GM23338 (cell line): Measurements from ENCODE around the gene NDP. TPM values are rescaled to one million over a fixed set of nuclear protein-coding genes. Genes with fewer than 3 reads are reported as not detected.
"Not testable (repeated sequence)": the region's sequence is repeated elsewhere in the genome, so short reads cannot be mapped to it uniquely, and the experiment has no call there.

Experiments
- ATAC-seq: fragments of 200-7000 bp; cut with Tn5 transposase; 3 replicates; pipeline ENCODE4 v1.9.1; 2020
- DNase-seq: peaks from one replicate; pipeline ENCODE4 v3.0.0-alpha.2; 2015; ENCODE audit warnings: low spot score
- H2AFZ ChIP-seq: fragments of 200-600 bp; sonication (generic); 2 replicates; pipeline ENCODE4 v1.8.0; 2016; ENCODE audit warnings: antibody characterized with exemption, mild to moderate bottlenecking, moderate library complexity
- H3F3A ChIP-seq: fragments of 200-600 bp; sonication (generic); replicated peaks from 2 replicates; pipeline ENCODE4 v1.8.0; 2017; ENCODE audit warnings: antibody characterized with exemption, mixed run types, low read depth
- H3K27ac ChIP-seq: fragments of 200-600 bp; sonication (generic); 2 replicates; pipeline ENCODE4 v1.6.1; 2016; ENCODE audit warnings: low read depth
- H3K27me3 ChIP-seq: fragments of 200-600 bp; sonication (generic); 2 replicates; pipeline ENCODE4 v1.8.0; 2016; ENCODE audit warnings: mild to moderate bottlenecking, mixed run types, moderate library complexity; ENCODE audit not compliant: insufficient read depth
- H3K36me3 ChIP-seq: fragments of 200-600 bp; sonication (generic); 2 replicates; pipeline ENCODE4 v1.8.0; 2016; ENCODE audit warnings: mild to moderate bottlenecking; ENCODE audit not compliant: insufficient read depth
- H3K4me1 ChIP-seq: fragments of 200-600 bp; sonication (generic); 2 replicates; pipeline ENCODE4 v1.8.0; 2016; ENCODE audit warnings: mild to moderate bottlenecking, moderate library complexity; ENCODE audit not compliant: insufficient read depth
- H3K4me2 ChIP-seq: fragments of 200-600 bp; sonication (generic); 2 replicates; pipeline ENCODE4 v1.7.1; 2017; ENCODE audit warnings: mixed run types
- H3K4me3 ChIP-seq: fragments of 200-600 bp; sonication (generic); 2 replicates; pipeline ENCODE4 v1.6.1; 2016; ENCODE audit warnings: mixed run types
- H3K79me2 ChIP-seq: fragments of 200-600 bp; sonication (generic); replicated peaks from 2 replicates; pipeline ENCODE4 v1.8.0; 2017; ENCODE audit warnings: mild to moderate bottlenecking; ENCODE audit not compliant: insufficient read depth
- H3K9me2 ChIP-seq: fragments of 200-600 bp; sonication (generic); 2 replicates; pipeline ENCODE4 v1.8.0; 2017; ENCODE audit not compliant: insufficient read depth
- H4K20me1 ChIP-seq: fragments of 200-600 bp; sonication (generic); replicated peaks from 2 replicates; pipeline ENCODE4 v1.8.0; 2017; ENCODE audit warnings: mild to moderate bottlenecking; ENCODE audit not compliant: insufficient read depth
- H3K27ac Mint-ChIP-seq: 2 replicates; pipeline ENCODE4 v1.8.0; 2020; ENCODE audit warnings: inconsistent platforms, mild to moderate bottlenecking, moderate library complexity, mixed read lengths
- H3K27me3 Mint-ChIP-seq: 3 replicates; pipeline ENCODE4 v1.8.0; 2022; ENCODE audit warnings: low read depth, mild to moderate bottlenecking, moderate library complexity, mixed read lengths, inconsistent platforms; ENCODE audit not compliant: insufficient read depth, poor library complexity
- H3K36me3 Mint-ChIP-seq: 3 replicates; pipeline ENCODE4 v1.8.0; 2021; ENCODE audit warnings: low read depth, mild to moderate bottlenecking, inconsistent platforms, moderate library complexity, mixed read lengths
- H3K4me1 Mint-ChIP-seq: 3 replicates; pipeline ENCODE4 v1.8.0; 2020; ENCODE audit warnings: mild to moderate bottlenecking, inconsistent platforms, mixed read lengths
- H3K4me3 Mint-ChIP-seq: 3 replicates; pipeline ENCODE4 v1.8.0; 2021; ENCODE audit warnings: moderate library complexity, mild to moderate bottlenecking, inconsistent platforms, mixed read lengths
- H3K9me3 Mint-ChIP-seq: 3 replicates; pipeline ENCODE4 v1.8.0; 2020; ENCODE audit warnings: moderate library complexity, mild to moderate bottlenecking, inconsistent platforms, mixed read lengths
- CTCF ChIP-seq, 2 experiments: fragments of 200-600 bp in 1 of 2; sonication (generic) in 1 of 2; conservative IDR thresholded peaks; 2 replicates each; pipeline versions ENCODE4 v1.5.1 to v1.6.1; 2016 to 2017; ENCODE audit warnings: antibody characterized with exemption in 2 of 2, low read depth in 2 of 2, mild to moderate bottlenecking in 2 of 2, moderate library complexity in 1 of 2
- EZH2 ChIP-seq: fragments of 200-600 bp; sonication (generic); IDR thresholded peaks from one replicate; pipeline ENCODE4 v1.8.0; 2017; ENCODE audit warnings: antibody characterized with exemption, mild to moderate bottlenecking, low read depth; ENCODE audit not compliant: unreplicated experiment
- polyA plus RNA-seq: library from polyadenylated mRNA; unstranded; fragments of >200 nt; fragmentation: Nextera tagmentation; extraction: Ambion mirVana; gene quantifications from 2 replicates; pipeline ENCODE4 v1.2.1, GENCODE V29; 2016
- total RNA-seq: library from RNA; depleted of rRNA; stranded (reverse); fragments of >200 nt; shearing (Covaris generic); gene quantifications from 2 replicates; pipeline ENCODE4 v1.2.3, GENCODE V29; 2014
- TF ChIP-seq, protein P1 (sequence below): fragments of 250-450 bp; sonication (Bioruptor Pico); IDR thresholded peaks from 2 replicates; pipeline ENCODE4 v1.5.0; 2020; ENCODE audit warnings: mild to moderate bottlenecking, moderate library complexity

NDP gene
- total and polyA plus RNA-seq, 2 experiments from 2014 or later: 0.14 TPM; not detected in 1

GRCh38 chrX:43940816-43941474 lies 32.2 kb downstream of the NDP start:
- Histone ChIP-seq H3K27me3 (no peaks in the 10 kb centered on the region), H3K4me3 (no peak overlapping the region), H4K20me1 (no peaks in the 10 kb centered on the region), H3F3A (no peaks in the 10 kb centered on the region), H3K9me2 (no peaks in the 10 kb centered on the region), H3K4me1 (peaks cover 6% of the 10 kb centered on the region; the same call in 1 of the 2 replicates), H3K27ac (no peak overlapping the region), H2AFZ (0 out of 2 replicates have a peak overlapping the region, but pooled peaks have one; percentile 32), H3K36me3 (no peaks in the 10 kb centered on the region), H3K79me2 (no peaks in the 10 kb centered on the region), H3K4me2 (no peak overlapping the region)
- ATAC-seq: peak; percentile 25; the same call in 2 of the 3 replicates
- peak; percentile 20 for DNase-seq
- no peaks in the 10 kb centered on the region for H3K27me3 Mint-ChIP-seq
- H3K36me3 Mint-ChIP-seq: no peaks in the 10 kb centered on the region
- no peak overlapping the region for H3K4me3 Mint-ChIP-seq
- no peaks in the 10 kb centered on the region for H3K9me3 Mint-ChIP-seq
- no peak overlapping the region for H3K27ac Mint-ChIP-seq
- H3K4me1 Mint-ChIP-seq: peaks cover 9% of the 10 kb centered on the region
- no peak for TF ChIP-seq EZH2

DNA sequence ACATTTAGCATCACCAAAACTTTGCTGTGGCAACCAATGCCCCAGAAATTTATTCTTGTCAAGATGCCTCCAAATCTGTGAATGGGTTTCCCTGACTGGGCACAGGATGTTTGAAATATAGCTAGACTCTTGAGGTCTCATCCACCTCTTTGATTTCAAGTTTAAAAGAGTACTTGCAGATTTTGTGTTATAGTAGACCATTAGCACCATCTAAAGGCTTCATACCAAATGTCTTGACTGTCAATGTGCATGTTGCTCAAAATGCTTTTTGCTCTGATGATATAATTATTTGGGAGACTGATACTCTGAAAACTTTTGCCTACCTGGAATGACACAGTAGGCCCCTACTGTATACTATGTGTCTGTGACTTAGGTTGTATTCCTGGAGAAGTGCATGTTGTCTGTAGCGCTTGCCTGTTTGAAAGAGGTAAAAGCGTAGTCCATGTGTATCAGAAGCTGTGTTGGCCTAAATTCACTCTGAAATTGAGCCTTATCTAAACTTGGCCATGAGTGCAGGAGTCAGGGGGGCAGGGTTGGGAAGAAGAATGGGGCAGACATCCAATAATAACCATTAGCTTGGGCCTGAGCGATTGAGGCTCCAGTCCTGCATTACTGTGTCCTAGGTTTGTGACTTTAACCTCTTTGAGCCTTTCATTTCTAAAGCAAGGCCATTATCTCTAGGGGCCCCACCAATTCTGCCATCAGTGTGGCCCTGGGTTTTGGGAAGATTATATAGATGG lies 33.8 kb downstream of the NDP start:
- Histone ChIP-seq H4K20me1 (no peaks in the 10 kb centered on the region), H3K27me3 (no peaks in the 10 kb centered on the region), H3K4me1 (peaks cover 6% of the 10 kb centered on the region; the same call in 1 of the 2 replicates), H3F3A (no peaks in the 10 kb centered on the region), H3K27ac (no peak overlapping the region), H3K36me3 (no peaks in the 10 kb centered on the region), H3K4me2 (no peak overlapping the region), H2AFZ (no peak overlapping the region), H3K9me2 (no peaks in the 10 kb centered on the region), H3K4me3 (no peak overlapping the region), H3K79me2 (no peaks in the 10 kb centered on the region)
- Mint-ChIP-seq H3K9me3 (no peaks in the 10 kb centered on the region), H3K36me3 (no peaks in the 10 kb centered on the region), H3K4me3 (no peak overlapping the region), H3K27ac (no peak overlapping the region), H3K27me3 (no peaks in the 10 kb centered on the region), H3K4me1 (peaks cover 9% of the 10 kb centered on the region)
- ATAC-seq (no peak), DNase-seq (no peak)
- TF ChIP-seq CTCF (conservative IDR thresholded peaks at IDR 0.05; ENCODE audit: low read depth in 2 of 2): peak in 1 of 2 experiments; percentile 24; a peak in 1 of 4 replicates
- TF ChIP-seq, protein P1, sequence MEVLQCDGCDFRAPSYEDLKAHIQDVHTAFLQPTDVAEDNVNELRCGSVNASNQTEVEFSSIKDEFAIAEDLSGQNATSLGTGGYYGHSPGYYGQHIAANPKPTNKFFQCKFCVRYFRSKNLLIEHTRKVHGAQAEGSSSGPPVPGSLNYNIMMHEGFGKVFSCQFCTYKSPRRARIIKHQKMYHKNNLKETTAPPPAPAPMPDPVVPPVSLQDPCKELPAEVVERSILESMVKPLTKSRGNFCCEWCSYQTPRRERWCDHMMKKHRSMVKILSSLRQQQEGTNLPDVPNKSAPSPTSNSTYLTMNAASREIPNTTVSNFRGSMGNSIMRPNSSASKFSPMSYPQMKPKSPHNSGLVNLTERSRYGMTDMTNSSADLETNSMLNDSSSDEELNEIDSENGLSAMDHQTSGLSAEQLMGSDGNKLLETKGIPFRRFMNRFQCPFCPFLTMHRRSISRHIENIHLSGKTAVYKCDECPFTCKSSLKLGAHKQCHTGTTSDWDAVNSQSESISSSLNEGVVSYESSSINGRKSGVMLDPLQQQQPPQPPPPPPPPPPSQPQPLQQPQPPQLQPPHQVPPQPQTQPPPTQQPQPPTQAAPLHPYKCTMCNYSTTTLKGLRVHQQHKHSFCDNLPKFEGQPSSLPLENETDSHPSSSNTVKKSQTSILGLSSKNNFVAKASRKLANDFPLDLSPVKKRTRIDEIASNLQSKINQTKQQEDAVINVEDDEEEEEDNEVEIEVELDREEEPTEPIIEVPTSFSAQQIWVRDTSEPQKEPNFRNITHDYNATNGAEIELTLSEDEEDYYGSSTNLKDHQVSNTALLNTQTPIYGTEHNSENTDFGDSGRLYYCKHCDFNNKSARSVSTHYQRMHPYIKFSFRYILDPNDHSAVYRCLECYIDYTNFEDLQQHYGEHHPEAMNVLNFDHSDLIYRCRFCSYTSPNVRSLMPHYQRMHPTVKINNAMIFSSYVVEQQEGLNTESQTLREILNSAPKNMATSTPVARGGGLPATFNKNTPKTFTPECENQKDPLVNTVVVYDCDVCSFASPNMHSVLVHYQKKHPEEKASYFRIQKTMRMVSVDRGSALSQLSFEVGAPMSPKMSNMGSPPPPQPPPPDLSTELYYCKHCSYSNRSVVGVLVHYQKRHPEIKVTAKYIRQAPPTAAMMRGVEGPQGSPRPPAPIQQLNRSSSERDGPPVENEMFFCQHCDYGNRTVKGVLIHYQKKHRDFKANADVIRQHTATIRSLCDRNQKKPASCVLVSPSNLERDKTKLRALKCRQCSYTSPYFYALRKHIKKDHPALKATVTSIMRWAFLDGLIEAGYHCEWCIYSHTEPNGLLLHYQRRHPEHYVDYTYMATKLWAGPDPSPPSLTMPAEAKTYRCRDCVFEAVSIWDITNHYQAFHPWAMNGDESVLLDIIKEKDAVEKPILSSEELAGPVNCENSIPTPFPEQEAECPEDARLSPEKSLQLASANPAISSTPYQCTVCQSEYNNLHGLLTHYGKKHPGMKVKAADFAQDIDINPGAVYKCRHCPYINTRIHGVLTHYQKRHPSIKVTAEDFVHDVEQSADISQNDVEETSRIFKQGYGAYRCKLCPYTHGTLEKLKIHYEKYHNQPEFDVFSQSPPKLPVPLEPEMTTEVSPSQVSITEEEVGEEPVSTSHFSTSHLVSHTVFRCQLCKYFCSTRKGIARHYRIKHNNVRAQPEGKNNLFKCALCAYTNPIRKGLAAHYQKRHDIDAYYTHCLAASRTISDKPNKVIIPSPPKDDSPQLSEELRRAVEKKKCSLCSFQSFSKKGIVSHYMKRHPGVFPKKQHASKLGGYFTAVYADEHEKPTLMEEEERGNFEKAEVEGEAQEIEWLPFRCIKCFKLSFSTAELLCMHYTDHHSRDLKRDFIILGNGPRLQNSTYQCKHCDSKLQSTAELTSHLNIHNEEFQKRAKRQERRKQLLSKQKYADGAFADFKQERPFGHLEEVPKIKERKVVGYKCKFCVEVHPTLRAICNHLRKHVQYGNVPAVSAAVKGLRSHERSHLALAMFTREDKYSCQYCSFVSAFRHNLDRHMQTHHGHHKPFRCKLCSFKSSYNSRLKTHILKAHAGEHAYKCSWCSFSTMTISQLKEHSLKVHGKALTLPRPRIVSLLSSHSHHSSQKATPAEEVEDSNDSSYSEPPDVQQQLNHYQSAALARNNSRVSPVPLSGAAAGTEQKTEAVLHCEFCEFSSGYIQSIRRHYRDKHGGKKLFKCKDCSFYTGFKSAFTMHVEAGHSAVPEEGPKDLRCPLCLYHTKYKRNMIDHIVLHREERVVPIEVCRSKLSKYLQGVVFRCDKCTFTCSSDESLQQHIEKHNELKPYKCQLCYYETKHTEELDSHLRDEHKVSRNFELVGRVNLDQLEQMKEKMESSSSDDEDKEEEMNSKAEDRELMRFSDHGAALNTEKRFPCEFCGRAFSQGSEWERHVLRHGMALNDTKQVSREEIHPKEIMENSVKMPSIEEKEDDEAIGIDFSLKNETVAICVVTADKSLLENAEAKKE (CRISPR knock-in tag): no peak

DNA sequence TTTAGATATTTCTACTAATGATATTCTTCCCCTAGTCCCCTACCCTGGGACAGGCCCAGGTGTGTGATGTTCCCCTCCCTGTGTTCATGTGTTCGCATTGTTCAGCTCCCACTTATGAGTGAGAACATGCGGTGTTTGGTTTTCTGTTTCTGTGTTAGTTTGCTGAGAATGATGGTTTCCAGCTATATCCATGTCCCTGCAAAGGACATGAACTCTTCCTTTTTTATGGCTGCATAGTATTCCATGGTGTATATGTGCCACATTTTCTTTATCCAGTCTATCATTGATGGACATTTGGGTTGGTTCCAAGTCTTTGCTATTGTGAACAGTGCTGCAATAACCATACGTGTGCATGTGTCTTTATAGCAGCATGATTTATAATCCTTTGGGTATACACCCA lies 51.2 kb downstream of the NDP start:
- H4K20me1 ChIP-seq, H3K27me3 Mint-ChIP-seq, H3F3A ChIP-seq, ATAC-seq, H3K27me3 ChIP-seq, H3K36me3 Mint-ChIP-seq, H3K4me1 ChIP-seq, H3K9me3 Mint-ChIP-seq, H3K27ac Mint-ChIP-seq, H3K4me3 ChIP-seq, H3K27ac ChIP-seq, H3K9me2 ChIP-seq, H2AFZ ChIP-seq, H3K4me1 Mint-ChIP-seq, H3K4me2 ChIP-seq, H3K36me3 ChIP-seq, H3K4me3 Mint-ChIP-seq, DNase-seq, H3K79me2 ChIP-seq: not testable (repeated sequence)
